CD14-positive monocyte (primary cell): ENCODE results near the gene INF2. TPM values are rescaled to one million over a fixed set of nuclear protein-coding genes. Genes with fewer than 3 reads are reported as not detected.

Source experiments
- DNase-seq, 3 donors: peaks; one replicate each; pipeline ENCODE4 v3.0.0-alpha.2; 2011 to 2022
- H2AFZ ChIP-seq: 2 replicates; pipeline ENCODE4 v1.6.0; 2012; ENCODE audit warnings: mild to moderate bottlenecking, low read depth, low read length, inconsistent platforms; ENCODE audit not compliant: insufficient read depth, poor library complexity, severe bottlenecking
- H3K27ac ChIP-seq, 2 donors: 1 replicate in 1 of 2; 2 replicates in 1 of 2; pipeline ENCODE4 v1.5.1; 2012 to 2013; ENCODE audit warnings: low read length in 2 of 2, control low read depth in 1 of 2, inconsistent platforms in 1 of 2, low read depth in 1 of 2, mild to moderate bottlenecking in 1 of 2
- H3K27me3 ChIP-seq, 2 donors: one replicate each; pipeline versions ENCODE4 v1.6.0 to v1.6.1; 2011 to 2013; ENCODE audit warnings: low read length in 2 of 2; ENCODE audit not compliant: control insufficient read depth in 2 of 2, insufficient read depth in 2 of 2
- H3K36me3 ChIP-seq, 2 donors: replicated peaks in 1 of 2; 1 replicate in 1 of 2; 2 replicates in 1 of 2; pipeline versions ENCODE4 v1.5.1 to v1.6.1; 2012 to 2013; ENCODE audit warnings: low read length in 2 of 2, control low read depth in 1 of 2, inconsistent platforms in 1 of 2, mild to moderate bottlenecking in 1 of 2; ENCODE audit not compliant: insufficient read depth in 2 of 2, control insufficient read depth in 1 of 2
- H3K4me1 ChIP-seq, 2 donors: 1 replicate in 1 of 2; 2 replicates in 1 of 2; pipeline versions ENCODE4 v1.5.1 to v1.6.1; 2012 to 2013; ENCODE audit warnings: low read length in 2 of 2, control low read depth in 1 of 2, inconsistent platforms in 1 of 2, mild to moderate bottlenecking in 1 of 2, moderate library complexity in 1 of 2; ENCODE audit not compliant: insufficient read depth in 2 of 2, control insufficient read depth in 1 of 2
- H3K4me2 ChIP-seq: replicated peaks from 2 replicates; pipeline ENCODE3; 2012; ENCODE audit warnings: low read length, moderate library complexity, mild to moderate bottlenecking; ENCODE audit not compliant: poor library complexity, severe bottlenecking; ENCODE audit errors: extremely low read depth
- H3K4me3 ChIP-seq, 3 experiments: fragments of 200-600 bp in 1 of 3; sonication (generic) in 1 of 3; replicated peaks in 1 of 3; 1 replicate in 2 of 3; 2 replicates in 1 of 3; pipeline ENCODE4 v1.5.1; 2011 to 2013; ENCODE audit warnings: low read length in 3 of 3, mild to moderate bottlenecking in 3 of 3, control low read depth in 2 of 3, low read depth in 2 of 3, inconsistent platforms in 1 of 3, moderate library complexity in 1 of 3
- H3K79me2 ChIP-seq: 2 replicates; pipeline ENCODE4 v1.6.0; 2012; ENCODE audit warnings: mild to moderate bottlenecking, control low read depth, inconsistent platforms, low read length, moderate library complexity; ENCODE audit not compliant: insufficient read depth
- H3K9ac ChIP-seq: 2 replicates; pipeline ENCODE4 v1.6.0; 2017; ENCODE audit warnings: low read length, mild to moderate bottlenecking; ENCODE audit not compliant: insufficient read depth, poor library complexity, severe bottlenecking
- H3K9me3 ChIP-seq, 2 donors: replicated peaks in 1 of 2; 1 replicate in 1 of 2; 2 replicates in 1 of 2; pipeline versions ENCODE4 v1.5.1 to v1.6.1; 2012 to 2013; ENCODE audit warnings: low read length in 2 of 2, control low read depth in 1 of 2; ENCODE audit not compliant: control insufficient read depth in 1 of 2, insufficient read depth in 1 of 2
- H4K20me1 ChIP-seq: 2 replicates; pipeline ENCODE4 v1.6.0; 2012; ENCODE audit warnings: mild to moderate bottlenecking, low read length, control low read depth, moderate library complexity; ENCODE audit not compliant: insufficient read depth
- H3K27ac Mint-ChIP-seq, 7 donors: one replicate each; pipeline ENCODE4 v1.8.0; 2020; ENCODE audit warnings: mild to moderate bottlenecking in 7 of 7, mixed read lengths in 7 of 7, moderate library complexity in 6 of 7, inconsistent platforms in 2 of 7
- H3K27me3 Mint-ChIP-seq, 3 donors: one replicate each; pipeline ENCODE4 v1.8.0; 2021 to 2022; ENCODE audit warnings: low read depth in 3 of 3, mild to moderate bottlenecking in 3 of 3, mixed read lengths in 3 of 3, moderate library complexity in 3 of 3, inconsistent platforms in 1 of 3
- H3K36me3 Mint-ChIP-seq, 2 donors: one replicate each; pipeline ENCODE4 v1.8.0; 2020; ENCODE audit warnings: mixed read lengths in 2 of 2, inconsistent platforms in 1 of 2, mild to moderate bottlenecking in 1 of 2
- H3K4me1 Mint-ChIP-seq: one replicate; pipeline ENCODE4 v1.8.0; 2020; ENCODE audit warnings: mild to moderate bottlenecking, mixed read lengths
- H3K4me3 Mint-ChIP-seq, 2 donors: one replicate each; pipeline ENCODE4 v1.8.0; 2020; ENCODE audit warnings: mild to moderate bottlenecking in 2 of 2, mixed read lengths in 2 of 2, moderate library complexity in 1 of 2
- H3K9me3 Mint-ChIP-seq, 7 donors: one replicate each; pipeline ENCODE4 v1.8.0; 2020 to 2022; ENCODE audit warnings: mixed read lengths in 7 of 7, mild to moderate bottlenecking in 6 of 7, moderate library complexity in 6 of 7, inconsistent platforms in 2 of 7
- CTCF ChIP-seq: fragments of 200-600 bp; IDR thresholded peaks from one replicate; pipeline ENCODE4 v1.8.0; 2022; ENCODE audit warnings: antibody characterized with exemption, mild to moderate bottlenecking
- WGBS: methylation state at CpG from one replicate; pipeline ENCODE4 v1.1.5; 2013; ENCODE audit warnings: missing lambda C conversion rate; ENCODE audit not compliant: insufficient coverage; 5-methylcytosine and 5-hydroxymethylcytosine counted together
- intact Hi-C, 2 donors: fragments of 100-400 bp; cut with micrococcal nuclease; formaldehyde crosslinking; loops; one replicate each; pipeline versions ENCODE4 v1.15.0 to v1.15.1; 2023
- polyA plus RNA-seq, 3 donors: library from polyadenylated mRNA; depleted of rRNA in 1 of 3; unstranded in 2 of 3; stranded (reverse) in 1 of 3; fragments of 300-500 nt in 2 of 3; fragments of >200 nt in 1 of 3; fragmentation: Illumina TruSeq in 2 of 3; gene quantifications; 1 replicate in 2 of 3; 2 replicates in 1 of 3; pipeline ENCODE4 v1.2.3, GENCODE V29; 2012 to 2021

INF2 gene
- polyA plus RNA-seq, 3 donors = 2.9 to 23.3 (median 3.8) TPM

- intact Hi-C loops = no loop called here
- no peak overlapping the region for H3K4me3 ChIP-seq
- H3K9ac ChIP-seq = no peak overlapping the region
- H3K4me2 ChIP-seq = peak overlapping the region; percentile 31
- peaks cover 21 to 39% of the 10 kb centered on the region in 2 donors for H3K36me3 Mint-ChIP-seq
- H4K20me1 ChIP-seq = no peaks in the 10 kb centered on the region
- H3K4me1 ChIP-seq = peaks cover 0 to 12% of the 10 kb centered on the region in 2 donors
- no peak overlapping the region for H3K4me3 Mint-ChIP-seq
- H3K79me2 ChIP-seq = no peaks in the 10 kb centered on the region
- DNase-seq = no peak
- H3K27ac Mint-ChIP-seq = no peak overlapping the region
- no peaks in the 10 kb centered on the region for H3K9me3 Mint-ChIP-seq
- H3K36me3 ChIP-seq = peaks cover 10 to 39% of the 10 kb centered on the region in 2 donors
- no peak for TF ChIP-seq CTCF
- 78% methylated on average over 31 of the region's 40 CpGs for WGBS
- H2AFZ ChIP-seq = no peak overlapping the region
- H3K27ac ChIP-seq = no peak overlapping the region
- peaks cover 0 to 1% (median 0%) of the 10 kb centered on the region in 3 donors for H3K27me3 Mint-ChIP-seq
- H3K4me1 Mint-ChIP-seq = peaks cover 1% of the 10 kb centered on the region
- H3K9me3 ChIP-seq = no peaks in the 10 kb centered on the region
- H3K27me3 ChIP-seq = no peaks in the 10 kb centered on the region
Measured at GRCh38 chr14:104712881-104713734, 23.7 kb downstream of the INF2 start.

- H3K79me2 ChIP-seq = no peaks in the 10 kb centered on the region
- 96% methylated on average over 16 of the region's 16 CpGs for WGBS
- no peaks in the 10 kb centered on the region for H3K27me3 ChIP-seq
- H3K9ac ChIP-seq = no peak overlapping the region
- DNase-seq = no peak
- Mint-ChIP-seq H3K4me3 (no peak overlapping the region), H3K27me3 (peaks cover 0 to 1% (median 0%) of the 10 kb centered on the region in 3 donors), H3K4me1 (no peaks in the 10 kb centered on the region), H3K9me3 (no peaks in the 10 kb centered on the region), H3K36me3 (peaks cover 21 to 39% of the 10 kb centered on the region in 2 donors), H3K27ac (no peak overlapping the region)
- peaks cover 0 to 12% of the 10 kb centered on the region in 2 donors for H3K4me1 ChIP-seq
- H4K20me1 ChIP-seq = no peaks in the 10 kb centered on the region
- no peak overlapping the region for H3K4me3 ChIP-seq
- H3K36me3 ChIP-seq = peaks cover 10 to 39% of the 10 kb centered on the region in 2 donors
- H3K9me3 ChIP-seq = no peaks in the 10 kb centered on the region
- H3K27ac ChIP-seq = no peak overlapping the region
- no peak overlapping the region for H3K4me2 ChIP-seq
- TF ChIP-seq CTCF = no peak
- H2AFZ ChIP-seq = no peak overlapping the region
- intact Hi-C loops = no loop called here
Measured at GRCh38 chr14:104714066-104714465, 24.6 kb downstream of the INF2 start.
